GM21390 (cell line): ENCODE results near the gene RNPEPL1.

Experiments used
- ATAC-seq: cut with Tn5 transposase; IDR thresholded peaks from one replicate; pipeline ENCODE4 v1.9.1; 2021; ENCODE audit not compliant: unreplicated experiment

Gene RNPEPL1

GRCh38 chr2:240622531-240623235 is 54.4 kb downstream of the RNPEPL1 start:
- no peak for ATAC-seq

- ATAC-seq, result no peak
Measured at GRCh38 chr2:240623531-240624010, 55.3 kb downstream of the RNPEPL1 start.

GRCh38 chr2:240624011-240624949 is 56.0 kb downstream of the RNPEPL1 start:
- no peak for ATAC-seq

GRCh38 chr2:240624950-240625621 is 56.8 kb downstream of the RNPEPL1 start, which contains the start of gene GPR35:
Gene GPR35 (plus strand): TSS chr2:240625480. CDS start chr2:240629953, 4,473 bp downstream.
- ATAC-seq, result no peak

GRCh38 chr2:240626531-240627300 is 58.4 kb downstream of the RNPEPL1 start:
- ATAC-seq, result no peak

- ATAC-seq, result no peak
Measured at GRCh38 chr2:240627736-240628506, 59.6 kb downstream of the RNPEPL1 start.

- no peak for ATAC-seq
Measured at GRCh38 chr2:240628507-240628807, 60.2 kb downstream of the RNPEPL1 start.

- no peak for ATAC-seq
Measured at GRCh38 chr2:240628808-240629618, 60.7 kb downstream of the RNPEPL1 start.

GRCh38 chr2:240629619-240629967 is 61.3 kb downstream of the RNPEPL1 start:
- no peak for ATAC-seq

GRCh38 chr2:240629968-240630770 is 61.9 kb downstream of the RNPEPL1 start:
- no peak for ATAC-seq
